HepG2 (cell line): ENCODE data around the gene ELOA2.
"Not testable (repeated sequence)": the region's sequence is repeated elsewhere in the genome, so short reads cannot be mapped to it uniquely, and the experiment has no call there.

ENCODE experiments used
- CHD2 ChIP-seq: IDR thresholded peaks from 2 replicates; pipeline ENCODE4 v1.6.1; 2011; ENCODE audit warnings: low read depth, low read length, improper control_type of control experiment
- DPF2 ChIP-seq: sonication (generic); formaldehyde crosslinking; IDR thresholded peaks from 2 replicates; pipeline ENCODE4 v1.4.0; 2020; ENCODE audit warnings: mild to moderate bottlenecking, low read depth, missing genetic modification reagents, borderline replicate concordance
- FOXM1 ChIP-seq: sonication (generic); formaldehyde crosslinking; IDR thresholded peaks from 2 replicates; pipeline ENCODE4 v1.5.0; 2020; ENCODE audit warnings: missing genetic modification reagents
- MIER3 ChIP-seq: IDR thresholded peaks from 2 replicates; pipeline ENCODE4 v1.6.1; 2016; ENCODE audit warnings: missing compliant biosample characterization, borderline replicate concordance
- TF ChIP-seq, protein P1 (sequence below): fragments of 450-650 bp; IDR thresholded peaks from 2 replicates; pipeline ENCODE4 v1.6.1; 2017; ENCODE audit warnings: mild to moderate bottlenecking

DNA sequence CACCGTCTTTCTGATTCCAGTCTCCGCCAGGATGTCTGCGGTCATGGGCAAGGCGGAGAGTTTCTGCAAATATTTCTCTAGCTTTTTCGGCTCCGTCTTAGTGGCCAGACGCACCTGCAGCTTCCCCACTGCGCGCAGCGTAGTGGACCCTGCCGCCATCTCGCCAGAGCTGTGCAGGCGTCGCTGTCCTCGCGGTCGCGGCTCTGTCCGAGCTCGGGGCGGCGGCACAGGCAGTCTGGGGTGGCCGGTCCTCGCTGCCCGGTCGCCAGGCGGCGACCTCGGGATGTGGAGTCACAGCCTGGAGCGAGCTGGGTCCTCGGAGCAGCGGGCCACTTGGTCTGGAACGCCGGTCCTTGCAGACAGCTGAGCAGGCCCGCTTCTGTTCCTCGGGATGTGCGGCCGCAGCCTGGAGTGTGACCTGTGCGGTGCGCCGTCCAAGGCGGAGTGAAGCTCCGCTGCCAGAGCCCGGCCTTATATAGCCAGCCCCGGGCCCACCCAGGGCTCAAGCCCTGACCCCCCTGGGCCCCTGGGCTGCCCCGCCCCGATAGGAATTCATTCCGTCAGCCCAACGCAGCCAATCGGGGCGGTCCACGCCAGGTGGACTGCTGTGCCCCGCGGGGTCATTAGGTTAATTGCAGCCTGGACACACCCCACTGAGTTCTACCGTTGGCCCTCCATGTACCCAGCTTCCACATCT lies 11.5 kb downstream of the ELOA2 start:
- TF ChIP-seq FOXM1, MIER3, DPF2, CHD2: not testable (repeated sequence)
- TF ChIP-seq, protein P1, sequence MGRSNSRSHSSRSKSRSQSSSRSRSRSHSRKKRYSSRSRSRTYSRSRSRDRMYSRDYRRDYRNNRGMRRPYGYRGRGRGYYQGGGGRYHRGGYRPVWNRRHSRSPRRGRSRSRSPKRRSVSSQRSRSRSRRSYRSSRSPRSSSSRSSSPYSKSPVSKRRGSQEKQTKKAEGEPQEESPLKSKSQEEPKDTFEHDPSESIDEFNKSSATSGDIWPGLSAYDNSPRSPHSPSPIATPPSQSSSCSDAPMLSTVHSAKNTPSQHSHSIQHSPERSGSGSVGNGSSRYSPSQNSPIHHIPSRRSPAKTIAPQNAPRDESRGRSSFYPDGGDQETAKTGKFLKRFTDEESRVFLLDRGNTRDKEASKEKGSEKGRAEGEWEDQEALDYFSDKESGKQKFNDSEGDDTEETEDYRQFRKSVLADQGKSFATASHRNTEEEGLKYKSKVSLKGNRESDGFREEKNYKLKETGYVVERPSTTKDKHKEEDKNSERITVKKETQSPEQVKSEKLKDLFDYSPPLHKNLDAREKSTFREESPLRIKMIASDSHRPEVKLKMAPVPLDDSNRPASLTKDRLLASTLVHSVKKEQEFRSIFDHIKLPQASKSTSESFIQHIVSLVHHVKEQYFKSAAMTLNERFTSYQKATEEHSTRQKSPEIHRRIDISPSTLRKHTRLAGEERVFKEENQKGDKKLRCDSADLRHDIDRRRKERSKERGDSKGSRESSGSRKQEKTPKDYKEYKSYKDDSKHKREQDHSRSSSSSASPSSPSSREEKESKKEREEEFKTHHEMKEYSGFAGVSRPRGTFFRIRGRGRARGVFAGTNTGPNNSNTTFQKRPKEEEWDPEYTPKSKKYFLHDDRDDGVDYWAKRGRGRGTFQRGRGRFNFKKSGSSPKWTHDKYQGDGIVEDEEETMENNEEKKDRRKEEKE: not testable (repeated sequence)
